Endothelial cell of umbilical vein (primary cell): ENCODE results near the gene FGF3. TPM values are rescaled to one million over a fixed set of nuclear protein-coding genes. Genes with fewer than 3 reads are reported as not detected.

Source experiments
- BruUV-seq: library from RNA; stranded (reverse); fragments of 400-500 nt; replicated peaks from 2 replicates; lab custom pipeline; 2021; lab: Mats Ljungman, UMichigan
- CTCF ChIA-PET: fragments of 300-600, 350-600 bp; sonication (Branson Sonifier 250); formaldehyde crosslinking; loops from one replicate; lab custom pipeline; 2021; ENCODE audit warnings: antibody characterized with exemption, inconsistent platforms; lab: Charles Lee
- POLR2A ChIA-PET: fragments of 300-600, 350-600 bp; sonication (Branson Sonifier 250); formaldehyde crosslinking; loops from one replicate; lab custom pipeline; 2021; ENCODE audit warnings: antibody characterized with exemption, inconsistent platforms; lab: Charles Lee
- DNase-seq: peaks from one replicate; pipeline ENCODE4 v3.0.0-alpha.2; 2011; ENCODE audit warnings: low read depth, low spot score
- FAIRE-seq: peaks from 2 replicates; lab custom pipeline; 2011; peaks lifted over from hg19 to GRCh38; lab: Jason Lieb, UNC
- H2AFZ ChIP-seq: 2 replicates; pipeline ENCODE4 v1.6.0; 2012; ENCODE audit warnings: low read depth, low read length, control low read depth, inconsistent platforms
- H3K27ac ChIP-seq: 2 replicates; pipeline ENCODE4 v1.5.1; 2011; ENCODE audit warnings: low read depth, mild to moderate bottlenecking, control low read depth, low read length, moderate library complexity; ENCODE audit not compliant: insufficient read depth
- H3K27me3 ChIP-seq, 2 experiments: 2 replicates each; pipeline versions ENCODE4 v1.6.0 to v1.6.1; 2011; ENCODE audit warnings: low read length in 2 of 2, mixed read lengths in 1 of 2; ENCODE audit not compliant: control insufficient read depth in 2 of 2, insufficient read depth in 2 of 2
- H3K36me3 ChIP-seq, 2 experiments: 2 replicates in 1 of 2; 3 replicates in 1 of 2; pipeline ENCODE4 v1.5.1; 2011; ENCODE audit warnings: low read length in 2 of 2, mild to moderate bottlenecking in 1 of 2, moderate library complexity in 1 of 2; ENCODE audit not compliant: control insufficient read depth in 2 of 2, insufficient read depth in 2 of 2; ENCODE audit errors: extremely low read depth in 1 of 2
- H3K4me1 ChIP-seq: 3 replicates; pipeline ENCODE4 v1.5.1; 2011; ENCODE audit warnings: mild to moderate bottlenecking, low read length; ENCODE audit not compliant: control insufficient read depth, insufficient read depth; ENCODE audit errors: extremely low read depth
- H3K4me2 ChIP-seq: 2 replicates; pipeline ENCODE4 v1.6.1; 2011; ENCODE audit warnings: low read length, control low read depth, mixed read lengths; ENCODE audit not compliant: insufficient read depth
- H3K4me3 ChIP-seq, 3 experiments: fragments of 200-600 bp in 1 of 3; sonication (generic), shearing (Covaris generic) in 1 of 3; replicated peaks in 1 of 3; 2 replicates each; pipeline ENCODE4 v1.5.1; 2011 to 2016; ENCODE audit warnings: control low read depth in 3 of 3, low read length in 3 of 3, mild to moderate bottlenecking in 2 of 3, inconsistent platforms in 1 of 3, low read depth in 1 of 3, moderate library complexity in 1 of 3; ENCODE audit not compliant: insufficient read depth in 1 of 3
- H3K79me2 ChIP-seq: 2 replicates; pipeline ENCODE4 v1.6.0; 2012; ENCODE audit warnings: low read length, inconsistent platforms; ENCODE audit not compliant: control insufficient read depth, insufficient read depth
- H3K9ac ChIP-seq: replicated peaks from 2 replicates; pipeline ENCODE3; 2011; ENCODE audit warnings: low read length, control low read depth; ENCODE audit not compliant: insufficient read depth; ENCODE audit errors: extremely low read depth
- H3K9me1 ChIP-seq: replicated peaks from 3 replicates; pipeline ENCODE4 v1.6.0; 2011; ENCODE audit warnings: mild to moderate bottlenecking, low read length; ENCODE audit not compliant: control insufficient read depth, insufficient read depth; ENCODE audit errors: extremely low read depth
- H3K9me3 ChIP-seq: replicated peaks from 2 replicates; pipeline ENCODE4 v1.5.1; 2012; ENCODE audit warnings: low read length, inconsistent platforms; ENCODE audit not compliant: control insufficient read depth, insufficient read depth
- H4K20me1 ChIP-seq: replicated peaks from 2 replicates; pipeline ENCODE3; 2011; ENCODE audit warnings: mild to moderate bottlenecking, low read length; ENCODE audit not compliant: control insufficient read depth, insufficient read depth; ENCODE audit errors: extremely low read depth
- EZH2 ChIP-seq: IDR thresholded peaks from 2 replicates; pipeline ENCODE4 v1.6.1; 2012; ENCODE audit warnings: borderline replicate concordance, low read depth, mild to moderate bottlenecking, moderate library complexity, low read length, inconsistent platforms; ENCODE audit not compliant: severe bottlenecking
- FOS ChIP-seq: IDR thresholded peaks from 2 replicates; pipeline ENCODE4 v1.6.1; 2011; ENCODE audit warnings: mild to moderate bottlenecking, low read length, moderate library complexity, borderline replicate concordance; ENCODE audit not compliant: insufficient read depth
- GATA2 ChIP-seq: IDR thresholded peaks from 2 replicates; pipeline ENCODE4 v1.7.0; 2011; ENCODE audit warnings: low read depth, mild to moderate bottlenecking, moderate library complexity, mixed read lengths, low read length; ENCODE audit not compliant: insufficient read length, insufficient read depth
- JUN ChIP-seq: IDR thresholded peaks from 2 replicates; pipeline ENCODE4 v1.6.1; 2011; ENCODE audit warnings: borderline replicate concordance, low read depth; ENCODE audit not compliant: insufficient read length, insufficient read depth
- MYC ChIP-seq: IDR thresholded peaks from one replicate; pipeline ENCODE4 v1.6.1; 2011; ENCODE audit warnings: mild to moderate bottlenecking, low read depth, low read length
- POLR2A ChIP-seq: IDR thresholded peaks from 2 replicates; pipeline ENCODE4 v1.6.1; 2012; ENCODE audit warnings: low read depth, mild to moderate bottlenecking, control low read depth, low read length
- POLR2AphosphoS5 ChIP-seq: IDR thresholded peaks from 2 replicates; pipeline ENCODE4 v1.6.1; 2012; ENCODE audit warnings: low read depth, mild to moderate bottlenecking, control low read depth, low read length, moderate library complexity; ENCODE audit not compliant: insufficient read depth
- dilution Hi-C: fragments of 300-500 bp; cut with MboI; formaldehyde crosslinking; loops from one replicate; pipeline ENCODE4 v1.15.0; 2019; ENCODE audit warnings: low sequenced_read_pairs; ENCODE audit not compliant: extremely low pct_ligation_motif_present
- intact Hi-C: fragments of 100-400 bp; cut with micrococcal nuclease; formaldehyde crosslinking; loops from one replicate; pipeline ENCODE4 v1.10.0; 2022
- polyA plus RNA-seq, 4 experiments: library from polyadenylated mRNA; depleted of rRNA in 3 of 4; stranded (reverse) in 3 of 4; unstranded in 1 of 4; fragments of >200 nt; gene quantifications; 2 replicates each; pipeline versions ENCODE4 v1.2.1 to v1.2.3, GENCODE V29; 2011 to 2012; ENCODE audit warnings: missing spikeins in 1 of 4
- total RNA-seq: library from RNA; stranded (reverse); gene quantifications from 2 replicates; pipeline ENCODE4 v1.2.3, GENCODE V29; 2021
- TF ChIP-seq, protein P1 (sequence below): IDR thresholded peaks from 2 replicates; pipeline ENCODE4 v1.6.1; 2011; ENCODE audit not compliant: insufficient read depth, insufficient read length
- TF ChIP-seq, protein P2 (sequence below), 2 donors: IDR thresholded peaks; 1 replicate in 1 of 2; 2 replicates in 1 of 2; pipeline ENCODE4 v1.5.1; 2011; ENCODE audit warnings: low read length in 2 of 2, mild to moderate bottlenecking in 2 of 2, moderate library complexity in 2 of 2, control low read depth in 1 of 2, inconsistent platforms in 1 of 2, low read depth in 1 of 2; ENCODE audit not compliant: insufficient read depth in 1 of 2; ENCODE audit errors: extremely low read depth in 1 of 2

The FGF3 gene
- total and polyA plus RNA-seq, 2 donors (not counting 3 experiments of a cell fraction or from before 2014, with no cell fraction given), result not detected

GRCh38 chr11:69832561-69833413, 13.6 kb upstream of the FGF3 start:
- no TSS peak for BruUV-seq
- POLR2A ChIA-PET, result no interaction called here
- intact Hi-C loops (no loop called here), dilution Hi-C loops (no loop called here)
- Histone ChIP-seq H3K36me3 (no peaks in the 10 kb centered on the region), H3K27ac (no peak overlapping the region), H3K9me3 (no peaks in the 10 kb centered on the region), H3K4me2 (no peak overlapping the region), H4K20me1 (no peaks in the 10 kb centered on the region), H3K27me3 (peaks cover 9 to 11% of the 10 kb centered on the region in 2 experiments), H3K9ac (no peak overlapping the region), H3K4me3 (no peak overlapping the region), H3K9me1 (no peaks in the 10 kb centered on the region), H2AFZ (no peak overlapping the region), H3K4me1 (no peaks in the 10 kb centered on the region), H3K79me2 (no peaks in the 10 kb centered on the region)
- CTCF ChIA-PET, result no interaction called here
- DNase-seq, result no peak
- no peak for FAIRE-seq
- no peak for TF ChIP-seq POLR2AphosphoS5
- TF ChIP-seq POLR2A, result no peak
- no peak for TF ChIP-seq FOS
- no peak for TF ChIP-seq MYC

DNA sequence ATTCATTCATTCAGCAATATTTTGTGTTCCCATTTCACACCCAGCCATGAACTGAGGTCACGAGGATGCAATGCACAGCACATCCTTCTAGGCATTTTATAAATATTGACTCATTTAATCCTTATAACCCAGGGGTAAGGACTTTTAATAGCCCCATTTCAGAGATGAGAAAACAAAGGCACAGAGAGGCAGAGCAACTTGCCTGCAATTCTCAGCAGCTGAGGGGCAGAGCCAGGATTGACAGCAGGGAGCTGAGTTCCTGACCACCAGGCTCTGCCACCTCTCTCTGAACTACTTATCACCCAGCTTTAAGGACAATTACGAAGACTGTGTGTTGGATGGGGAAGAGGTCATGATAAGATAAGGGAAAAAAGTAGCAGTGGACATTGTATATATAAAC, 12.8 kb upstream of the FGF3 start:
- dilution Hi-C loops, result no loop called here
- ChIA-PET CTCF (no interaction called here), POLR2A (no interaction called here)
- H3K36me3 ChIP-seq, result no peaks in the 10 kb centered on the region
- peaks cover 9 to 11% of the 10 kb centered on the region in 2 experiments for H3K27me3 ChIP-seq
- H3K79me2 ChIP-seq, result no peaks in the 10 kb centered on the region
- no peaks in the 10 kb centered on the region for H3K9me3 ChIP-seq
- intact Hi-C loops, result no loop called here
- no peaks in the 10 kb centered on the region for H3K4me1 ChIP-seq
- FAIRE-seq (no peak), DNase-seq (no peak)
- H3K4me2 ChIP-seq, result no peak overlapping the region
- H3K27ac ChIP-seq, result no peak overlapping the region
- H3K9ac ChIP-seq, result no peak overlapping the region
- no peak overlapping the region for H3K4me3 ChIP-seq
- H4K20me1 ChIP-seq, result no peaks in the 10 kb centered on the region
- BruUV-seq, result no TSS peak
- no peak overlapping the region for H2AFZ ChIP-seq
- no peak for TF ChIP-seq EZH2
- TF ChIP-seq, protein P1, sequence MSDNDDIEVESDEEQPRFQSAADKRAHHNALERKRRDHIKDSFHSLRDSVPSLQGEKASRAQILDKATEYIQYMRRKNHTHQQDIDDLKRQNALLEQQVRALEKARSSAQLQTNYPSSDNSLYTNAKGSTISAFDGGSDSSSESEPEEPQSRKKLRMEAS, result no peak
- TF ChIP-seq MYC, result no peak
- no peak for TF ChIP-seq POLR2AphosphoS5
- TF ChIP-seq FOS, result no peak
- TF ChIP-seq, protein P2, sequence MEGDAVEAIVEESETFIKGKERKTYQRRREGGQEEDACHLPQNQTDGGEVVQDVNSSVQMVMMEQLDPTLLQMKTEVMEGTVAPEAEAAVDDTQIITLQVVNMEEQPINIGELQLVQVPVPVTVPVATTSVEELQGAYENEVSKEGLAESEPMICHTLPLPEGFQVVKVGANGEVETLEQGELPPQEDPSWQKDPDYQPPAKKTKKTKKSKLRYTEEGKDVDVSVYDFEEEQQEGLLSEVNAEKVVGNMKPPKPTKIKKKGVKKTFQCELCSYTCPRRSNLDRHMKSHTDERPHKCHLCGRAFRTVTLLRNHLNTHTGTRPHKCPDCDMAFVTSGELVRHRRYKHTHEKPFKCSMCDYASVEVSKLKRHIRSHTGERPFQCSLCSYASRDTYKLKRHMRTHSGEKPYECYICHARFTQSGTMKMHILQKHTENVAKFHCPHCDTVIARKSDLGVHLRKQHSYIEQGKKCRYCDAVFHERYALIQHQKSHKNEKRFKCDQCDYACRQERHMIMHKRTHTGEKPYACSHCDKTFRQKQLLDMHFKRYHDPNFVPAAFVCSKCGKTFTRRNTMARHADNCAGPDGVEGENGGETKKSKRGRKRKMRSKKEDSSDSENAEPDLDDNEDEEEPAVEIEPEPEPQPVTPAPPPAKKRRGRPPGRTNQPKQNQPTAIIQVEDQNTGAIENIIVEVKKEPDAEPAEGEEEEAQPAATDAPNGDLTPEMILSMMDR (IDR thresholded peaks at IDR 0.05; ENCODE audit: extremely low read depth in 1 of 2, insufficient read depth in 1 of 2, low read depth in 1 of 2, low read length in 2 of 2), result no peak
- TF ChIP-seq JUN, result no peak
- TF ChIP-seq POLR2A, result no peak
- TF ChIP-seq GATA2, result no peak
- no peaks in the 10 kb centered on the region for H3K9me1 ChIP-seq
